ENCODE results near the gene BTBD19.
A peak's percentile ranks its signal among the peaks of the same experiment; 100 is the strongest.

Gene BTBD19

GRCh38 chr1:44790968-44791801 lies 17.1 kb upstream of the BTBD19 start:
- TF ChIP-seq CEBPB (IDR thresholded peaks at IDR 0.05) (no peak), TAF1 (IDR thresholded peaks at IDR 0.05; ENCODE audit: low read depth) (no peak), EP300 (IDR thresholded peaks at IDR 0.05; ENCODE audit: borderline replicate concordance) (no peak), TCF12 (IDR thresholded peaks at IDR 0.05; ENCODE audit: low read depth) (no peak), EGR1 (IDR thresholded peaks at IDR 0.05) (no peak), NFIC (IDR thresholded peaks at IDR 0.05) (no peak), FOXM1 (IDR thresholded peaks at IDR 0.05; ENCODE audit: borderline replicate concordance, low read depth) (no peak), RAD21 (IDR thresholded peaks at IDR 0.05; ENCODE audit: low read depth) (no peak), TEAD4 (IDR thresholded peaks at IDR 0.05) (no peak), USF1 (IDR thresholded peaks at IDR 0.05) (no peak), MAX (IDR thresholded peaks at IDR 0.05) (no peak), CREB1 (IDR thresholded peaks at IDR 0.05; ENCODE audit: low read depth) (no peak), YY1 (IDR thresholded peaks at IDR 0.05; ENCODE audit: low read depth) (no peak), ZBTB7A (IDR thresholded peaks at IDR 0.05; ENCODE audit: low read depth) (no peak)
- TF ChIP-seq, protein P1, sequence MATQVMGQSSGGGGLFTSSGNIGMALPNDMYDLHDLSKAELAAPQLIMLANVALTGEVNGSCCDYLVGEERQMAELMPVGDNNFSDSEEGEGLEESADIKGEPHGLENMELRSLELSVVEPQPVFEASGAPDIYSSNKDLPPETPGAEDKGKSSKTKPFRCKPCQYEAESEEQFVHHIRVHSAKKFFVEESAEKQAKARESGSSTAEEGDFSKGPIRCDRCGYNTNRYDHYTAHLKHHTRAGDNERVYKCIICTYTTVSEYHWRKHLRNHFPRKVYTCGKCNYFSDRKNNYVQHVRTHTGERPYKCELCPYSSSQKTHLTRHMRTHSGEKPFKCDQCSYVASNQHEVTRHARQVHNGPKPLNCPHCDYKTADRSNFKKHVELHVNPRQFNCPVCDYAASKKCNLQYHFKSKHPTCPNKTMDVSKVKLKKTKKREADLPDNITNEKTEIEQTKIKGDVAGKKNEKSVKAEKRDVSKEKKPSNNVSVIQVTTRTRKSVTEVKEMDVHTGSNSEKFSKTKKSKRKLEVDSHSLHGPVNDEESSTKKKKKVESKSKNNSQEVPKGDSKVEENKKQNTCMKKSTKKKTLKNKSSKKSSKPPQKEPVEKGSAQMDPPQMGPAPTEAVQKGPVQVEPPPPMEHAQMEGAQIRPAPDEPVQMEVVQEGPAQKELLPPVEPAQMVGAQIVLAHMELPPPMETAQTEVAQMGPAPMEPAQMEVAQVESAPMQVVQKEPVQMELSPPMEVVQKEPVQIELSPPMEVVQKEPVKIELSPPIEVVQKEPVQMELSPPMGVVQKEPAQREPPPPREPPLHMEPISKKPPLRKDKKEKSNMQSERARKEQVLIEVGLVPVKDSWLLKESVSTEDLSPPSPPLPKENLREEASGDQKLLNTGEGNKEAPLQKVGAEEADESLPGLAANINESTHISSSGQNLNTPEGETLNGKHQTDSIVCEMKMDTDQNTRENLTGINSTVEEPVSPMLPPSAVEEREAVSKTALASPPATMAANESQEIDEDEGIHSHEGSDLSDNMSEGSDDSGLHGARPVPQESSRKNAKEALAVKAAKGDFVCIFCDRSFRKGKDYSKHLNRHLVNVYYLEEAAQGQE (IDR thresholded peaks at IDR 0.05; ENCODE audit: low read depth), result no peak

DNA sequence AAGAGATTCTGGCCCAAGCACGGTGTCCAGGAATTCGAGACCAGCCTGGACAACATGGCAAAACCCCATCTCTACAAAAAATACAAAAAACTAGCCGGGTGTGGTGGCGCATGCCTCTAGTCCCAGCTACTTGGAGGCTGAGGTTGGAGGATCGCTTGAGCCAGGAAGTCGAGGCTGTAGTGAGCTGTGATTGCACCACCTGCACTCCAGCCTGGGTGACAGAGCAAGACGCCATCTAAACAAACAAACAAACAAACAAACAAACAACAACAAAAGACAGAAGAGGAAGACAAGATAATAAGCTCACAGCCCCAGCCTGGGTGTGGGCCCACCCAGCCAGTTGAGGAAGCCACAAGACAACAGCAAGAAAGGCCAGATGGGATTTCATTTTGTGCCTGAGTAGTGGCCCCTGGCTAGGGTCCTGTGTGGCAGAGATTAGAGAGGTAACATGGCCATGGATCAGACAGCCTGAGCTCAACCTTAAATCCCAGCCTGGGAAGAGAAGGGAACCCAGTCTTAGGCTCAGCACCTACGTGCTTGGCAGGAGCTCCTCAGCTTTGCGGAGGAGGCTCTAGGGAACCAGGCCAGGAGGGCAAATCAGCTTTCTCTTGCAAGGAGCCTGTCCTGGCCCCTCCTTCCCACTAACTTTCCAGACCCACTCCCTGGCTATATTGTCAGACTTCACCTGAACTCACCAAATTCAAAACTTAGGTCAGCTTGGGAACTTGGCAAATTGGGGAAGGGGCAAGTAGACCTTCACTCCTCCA lies 15.4 kb upstream of the BTBD19 start:
- no peak for TF ChIP-seq CREB1 (IDR thresholded peaks at IDR 0.05; ENCODE audit: low read depth)
- TF ChIP-seq ZBTB7A (IDR thresholded peaks at IDR 0.05; ENCODE audit: low read depth), result 0 out of 2 replicates have a peak, but pooled peaks have one; percentile 37
- no peak for TF ChIP-seq TEAD4 (IDR thresholded peaks at IDR 0.05)
- no peak for TF ChIP-seq YY1 (IDR thresholded peaks at IDR 0.05; ENCODE audit: low read depth)
- TF ChIP-seq TAF1 (IDR thresholded peaks at IDR 0.05; ENCODE audit: low read depth), result no peak
- no peak for TF ChIP-seq CEBPB (IDR thresholded peaks at IDR 0.05)
- no peak for TF ChIP-seq TCF12 (IDR thresholded peaks at IDR 0.05; ENCODE audit: low read depth)

- TF ChIP-seq TCF12 (IDR thresholded peaks at IDR 0.05; ENCODE audit: low read depth) (no peak), MAX (IDR thresholded peaks at IDR 0.05) (no peak), CREB1 (IDR thresholded peaks at IDR 0.05; ENCODE audit: low read depth) (no peak), EP300 (IDR thresholded peaks at IDR 0.05; ENCODE audit: borderline replicate concordance) (no peak), USF1 (IDR thresholded peaks at IDR 0.05) (no peak), RAD21 (IDR thresholded peaks at IDR 0.05; ENCODE audit: low read depth) (no peak), FOXM1 (IDR thresholded peaks at IDR 0.05; ENCODE audit: borderline replicate concordance, low read depth) (no peak), CEBPB (IDR thresholded peaks at IDR 0.05) (no peak), YY1 (IDR thresholded peaks at IDR 0.05; ENCODE audit: low read depth) (no peak), EGR1 (IDR thresholded peaks at IDR 0.05) (no peak), TEAD4 (IDR thresholded peaks at IDR 0.05) (no peak)
- TF ChIP-seq, protein P1 (IDR thresholded peaks at IDR 0.05; ENCODE audit: low read depth), result no peak
These were observed 9.6 kb upstream of the BTBD19 start for GRCh38 chr1:44798481-44799365.

DNA sequence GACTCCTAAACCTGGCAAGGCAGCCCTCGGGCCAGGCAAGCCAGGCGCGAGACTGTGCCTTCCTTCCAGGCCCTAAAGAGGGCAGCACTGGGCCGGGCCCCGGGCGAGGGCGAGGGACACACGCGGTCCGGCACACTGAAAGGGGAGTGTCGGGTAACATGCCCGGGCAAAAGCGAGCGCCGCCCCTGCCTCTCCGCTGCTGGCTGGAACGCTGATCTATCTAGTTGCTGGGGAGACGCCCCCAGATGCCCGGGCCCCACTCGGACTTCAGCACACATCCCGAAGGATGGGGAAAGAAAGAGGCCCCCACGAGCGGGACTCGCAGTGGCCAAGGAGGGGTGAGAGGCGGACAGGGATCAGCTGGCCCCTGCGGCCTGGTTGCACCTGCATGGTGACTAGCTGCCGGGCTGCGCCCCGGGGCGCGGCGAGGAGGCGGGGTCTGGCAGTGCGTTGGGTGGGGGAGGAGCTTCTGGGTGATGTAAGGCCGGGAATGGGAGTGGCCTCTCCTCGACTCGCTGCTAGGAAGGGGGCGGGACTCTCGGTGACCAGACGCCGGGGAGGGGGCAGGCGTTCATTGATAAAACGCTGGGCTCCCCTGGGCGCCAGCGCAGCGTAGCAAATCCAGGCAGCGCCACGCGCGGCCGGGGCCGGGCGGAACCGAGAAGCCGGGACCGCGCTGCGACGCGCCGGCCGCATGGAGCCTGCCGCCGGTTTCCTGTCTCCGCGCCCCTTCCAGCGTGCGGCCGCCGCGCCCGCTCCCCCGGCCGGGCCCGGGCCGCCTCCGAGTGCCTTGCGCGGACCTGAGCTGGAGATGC lies 8.3 kb upstream of the BTBD19 start, which contains the start of gene PLK3:
TSS of gene PLK3 (plus strand) at position 608 of the 815 bp plus-strand sequence. CDS start at position 695, 87 bp downstream.
- no peak for TF ChIP-seq USF1 (IDR thresholded peaks at IDR 0.05)
- TF ChIP-seq YY1 (IDR thresholded peaks at IDR 0.05; ENCODE audit: low read depth), result 0 out of 2 replicates have a peak, but pooled peaks have one; percentile 18
- TF ChIP-seq TEAD4 (IDR thresholded peaks at IDR 0.05), result peak; percentile 48; the same call in 1 of the 2 replicates
- peak; percentile 85 for TF ChIP-seq RAD21 (IDR thresholded peaks at IDR 0.05; ENCODE audit: low read depth)
- TF ChIP-seq ZBTB7A (IDR thresholded peaks at IDR 0.05; ENCODE audit: low read depth), result no peak; the same call in 1 of the 2 replicates
- TF ChIP-seq FOXM1 (IDR thresholded peaks at IDR 0.05; ENCODE audit: borderline replicate concordance, low read depth), result no peak
- TF ChIP-seq CEBPB (IDR thresholded peaks at IDR 0.05), result no peak
- TF ChIP-seq TCF12 (IDR thresholded peaks at IDR 0.05; ENCODE audit: low read depth), result peak; percentile 84
- 0 out of 2 replicates have a peak, but pooled peaks have one; percentile 9 for TF ChIP-seq CREB1 (IDR thresholded peaks at IDR 0.05; ENCODE audit: low read depth)
- TF ChIP-seq EP300 (IDR thresholded peaks at IDR 0.05; ENCODE audit: borderline replicate concordance), result no peak
- TF ChIP-seq MAX (IDR thresholded peaks at IDR 0.05), result peak; percentile 97
- peak; percentile 74 for TF ChIP-seq TAF1 (IDR thresholded peaks at IDR 0.05; ENCODE audit: low read depth)
- TF ChIP-seq EGR1 (IDR thresholded peaks at IDR 0.05), result no peak; the same call in 1 of the 2 replicates
- TF ChIP-seq, protein P1 (IDR thresholded peaks at IDR 0.05; ENCODE audit: low read depth), result no peak
- TF ChIP-seq NFIC (IDR thresholded peaks at IDR 0.05), result peak; percentile 10; the same call in 1 of the 2 replicates
